ENCODE results near the gene KIF4A.

Gene KIF4A

GRCh38 chrX:70453024-70453618, 163.2 kb downstream of the KIF4A start:
- peak overlapping the region; percentile 45; the same call in 1 of the 2 replicates for H3K27ac ChIP-seq (ENCODE audit: low read depth, low read length)
- no peaks in the 10 kb centered on the region for H3K9me2 ChIP-seq (replicated peaks; ENCODE audit: control insufficient read depth, low read length)

GRCh38 chrX:70454441-70455365, 164.8 kb downstream of the KIF4A start:
- Histone ChIP-seq H3K36me3 (ENCODE audit: control insufficient read depth, low read length) (peaks cover 6% of the 10 kb centered on the region; the same call in 1 of the 2 replicates), H3K9me2 (replicated peaks; ENCODE audit: control insufficient read depth, low read length) (no peaks in the 10 kb centered on the region), H3K27ac (ENCODE audit: low read depth, low read length) (peak overlapping the region; percentile 68), H3K27me3 (ENCODE audit: control insufficient read depth, low read length) (no peaks in the 10 kb centered on the region), H3K79me2 (ENCODE audit: control insufficient read depth, low read length) (peaks cover 21% of the 10 kb centered on the region), H3K4me3 (ENCODE audit: low read length) (peak overlapping the region; percentile 83), H3F3A (ENCODE audit: control insufficient read depth, insufficient read depth) (0 out of 2 replicates have a peak, but pooled peaks cover 9% of the 10 kb centered on the region), H3K4me1 (ENCODE audit: control insufficient read depth, low read length) (peaks cover 45% of the 10 kb centered on the region), H3K4me2 (ENCODE audit: low read length) (peak overlapping the region; percentile 90), H4K20me1 (ENCODE audit: control insufficient read depth, insufficient read depth, low read depth, low read length) (no peaks in the 10 kb centered on the region), H3K9me3 (ENCODE audit: control insufficient read depth, insufficient read depth, low read length) (no peaks in the 10 kb centered on the region)
- TF ChIP-seq CTCF (IDR thresholded peaks at IDR 0.05; ENCODE audit: low read depth, low read length, poor library complexity, severe bottlenecking) (peak; percentile 79), EZH2phosphoT487 (IDR thresholded peaks at IDR 0.05; ENCODE audit: borderline replicate concordance, low read length) (no peak)

More at GRCh38 chrX:70453024-70453618, 163.2 kb downstream of the KIF4A start:
- no peak for TF ChIP-seq CTCF (IDR thresholded peaks at IDR 0.05; ENCODE audit: low read depth, low read length, poor library complexity, severe bottlenecking)
- TF ChIP-seq EZH2phosphoT487 (IDR thresholded peaks at IDR 0.05; ENCODE audit: borderline replicate concordance, low read length) = no peak
- no peaks in the 10 kb centered on the region for H3K9me3 ChIP-seq (ENCODE audit: control insufficient read depth, insufficient read depth, low read length)
- peaks cover 21% of the 10 kb centered on the region for H3K79me2 ChIP-seq (ENCODE audit: control insufficient read depth, low read length)
- peak overlapping the region; percentile 76 for H3K4me3 ChIP-seq (ENCODE audit: low read length)
- no peaks in the 10 kb centered on the region for H3K27me3 ChIP-seq (ENCODE audit: control insufficient read depth, low read length)
- no peaks in the 10 kb centered on the region for H4K20me1 ChIP-seq (ENCODE audit: control insufficient read depth, insufficient read depth, low read depth, low read length)
- peaks cover 6% of the 10 kb centered on the region; the same call in 1 of the 2 replicates for H3K36me3 ChIP-seq (ENCODE audit: control insufficient read depth, low read length)
- 0 out of 2 replicates have a peak, but pooled peaks cover 9% of the 10 kb centered on the region for H3F3A ChIP-seq (ENCODE audit: control insufficient read depth, insufficient read depth)
- H3K4me1 ChIP-seq (ENCODE audit: control insufficient read depth, low read length) = peaks cover 45% of the 10 kb centered on the region
- H3K4me2 ChIP-seq (ENCODE audit: low read length) = peak overlapping the region; percentile 90

GRCh38 chrX:70455366-70456202, 165.7 kb downstream of the KIF4A start:
- no peaks in the 10 kb centered on the region for H3K27me3 ChIP-seq (ENCODE audit: control insufficient read depth, low read length)
- H3K4me3 ChIP-seq (ENCODE audit: low read length) = peak overlapping the region; percentile 83
- no peaks in the 10 kb centered on the region for H4K20me1 ChIP-seq (ENCODE audit: control insufficient read depth, insufficient read depth, low read depth, low read length)
- H3K4me2 ChIP-seq (ENCODE audit: low read length) = peak overlapping the region; percentile 90
- H3K36me3 ChIP-seq (ENCODE audit: control insufficient read depth, low read length) = peaks cover 6% of the 10 kb centered on the region; the same call in 1 of the 2 replicates
- no peak for TF ChIP-seq CTCF (IDR thresholded peaks at IDR 0.05; ENCODE audit: low read depth, low read length, poor library complexity, severe bottlenecking)
- TF ChIP-seq EZH2phosphoT487 (IDR thresholded peaks at IDR 0.05; ENCODE audit: borderline replicate concordance, low read length) = no peak
- H3F3A ChIP-seq (ENCODE audit: control insufficient read depth, insufficient read depth) = 0 out of 2 replicates have a peak, but pooled peaks cover 9% of the 10 kb centered on the region
- no peaks in the 10 kb centered on the region for H3K9me2 ChIP-seq (replicated peaks; ENCODE audit: control insufficient read depth, low read length)
- no peaks in the 10 kb centered on the region for H3K9me3 ChIP-seq (ENCODE audit: control insufficient read depth, insufficient read depth, low read length)
- peaks cover 45% of the 10 kb centered on the region for H3K4me1 ChIP-seq (ENCODE audit: control insufficient read depth, low read length)
- H3K27ac ChIP-seq (ENCODE audit: low read depth, low read length) = peak overlapping the region; percentile 68
- H3K79me2 ChIP-seq (ENCODE audit: control insufficient read depth, low read length) = peaks cover 21% of the 10 kb centered on the region

All from DOHH2 (cell line).